ENCODE measurements around the gene GRK3.

DNA sequence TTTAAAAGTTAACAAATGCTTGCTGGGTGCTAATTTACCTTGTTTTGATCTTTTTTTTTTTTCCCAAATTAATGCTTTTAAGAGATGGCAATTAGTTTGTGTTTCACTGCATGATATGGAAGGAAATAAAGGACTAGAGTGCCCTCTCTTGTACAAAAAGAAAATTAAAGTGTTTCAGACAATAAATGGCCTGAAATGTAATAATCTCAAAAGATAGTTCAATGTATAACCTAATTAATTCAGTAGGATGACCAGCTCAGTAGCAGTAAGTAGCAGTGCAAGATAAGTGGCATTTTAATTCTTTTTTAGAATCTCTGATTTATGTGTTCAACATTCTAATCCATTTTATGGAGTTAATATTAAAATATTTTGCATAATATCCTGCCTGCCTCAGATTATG, 137.6 kb downstream of the GRK3 start:
- TF ChIP-seq, protein P1, sequence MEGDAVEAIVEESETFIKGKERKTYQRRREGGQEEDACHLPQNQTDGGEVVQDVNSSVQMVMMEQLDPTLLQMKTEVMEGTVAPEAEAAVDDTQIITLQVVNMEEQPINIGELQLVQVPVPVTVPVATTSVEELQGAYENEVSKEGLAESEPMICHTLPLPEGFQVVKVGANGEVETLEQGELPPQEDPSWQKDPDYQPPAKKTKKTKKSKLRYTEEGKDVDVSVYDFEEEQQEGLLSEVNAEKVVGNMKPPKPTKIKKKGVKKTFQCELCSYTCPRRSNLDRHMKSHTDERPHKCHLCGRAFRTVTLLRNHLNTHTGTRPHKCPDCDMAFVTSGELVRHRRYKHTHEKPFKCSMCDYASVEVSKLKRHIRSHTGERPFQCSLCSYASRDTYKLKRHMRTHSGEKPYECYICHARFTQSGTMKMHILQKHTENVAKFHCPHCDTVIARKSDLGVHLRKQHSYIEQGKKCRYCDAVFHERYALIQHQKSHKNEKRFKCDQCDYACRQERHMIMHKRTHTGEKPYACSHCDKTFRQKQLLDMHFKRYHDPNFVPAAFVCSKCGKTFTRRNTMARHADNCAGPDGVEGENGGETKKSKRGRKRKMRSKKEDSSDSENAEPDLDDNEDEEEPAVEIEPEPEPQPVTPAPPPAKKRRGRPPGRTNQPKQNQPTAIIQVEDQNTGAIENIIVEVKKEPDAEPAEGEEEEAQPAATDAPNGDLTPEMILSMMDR (conservative IDR thresholded peaks at IDR 0.05; ENCODE audit: low read depth, low read length): peak; percentile 62
- TF ChIP-seq POLR2A (IDR thresholded peaks at IDR 0.05; ENCODE audit: low read depth, low read length) (no peak), RAD21 (IDR thresholded peaks at IDR 0.05; ENCODE audit: low read length) (peak; percentile 68), CEBPB (IDR thresholded peaks at IDR 0.05; ENCODE audit: low read depth, low read length) (no peak), MAFK (IDR thresholded peaks at IDR 0.05; ENCODE audit: low read depth, low read length) (no peak), SMC3 (IDR thresholded peaks at IDR 0.05; ENCODE audit: low read depth, low read length) (peak; percentile 64), RCOR1 (IDR thresholded peaks at IDR 0.05; ENCODE audit: insufficient replicate concordance, low read length) (no peak), FOS (IDR thresholded peaks at IDR 0.05; ENCODE audit: low read depth, low read length) (no peak), BHLHE40 (IDR thresholded peaks at IDR 0.05; ENCODE audit: low read depth, low read length) (no peak)
- TF ChIP-seq, protein P2, sequence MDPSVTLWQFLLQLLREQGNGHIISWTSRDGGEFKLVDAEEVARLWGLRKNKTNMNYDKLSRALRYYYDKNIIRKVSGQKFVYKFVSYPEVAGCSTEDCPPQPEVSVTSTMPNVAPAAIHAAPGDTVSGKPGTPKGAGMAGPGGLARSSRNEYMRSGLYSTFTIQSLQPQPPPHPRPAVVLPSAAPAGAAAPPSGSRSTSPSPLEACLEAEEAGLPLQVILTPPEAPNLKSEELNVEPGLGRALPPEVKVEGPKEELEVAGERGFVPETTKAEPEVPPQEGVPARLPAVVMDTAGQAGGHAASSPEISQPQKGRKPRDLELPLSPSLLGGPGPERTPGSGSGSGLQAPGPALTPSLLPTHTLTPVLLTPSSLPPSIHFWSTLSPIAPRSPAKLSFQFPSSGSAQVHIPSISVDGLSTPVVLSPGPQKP (IDR thresholded peaks at IDR 0.05; ENCODE audit: borderline replicate concordance, low read depth, low read length): no peak
- TF ChIP-seq, protein P3, sequence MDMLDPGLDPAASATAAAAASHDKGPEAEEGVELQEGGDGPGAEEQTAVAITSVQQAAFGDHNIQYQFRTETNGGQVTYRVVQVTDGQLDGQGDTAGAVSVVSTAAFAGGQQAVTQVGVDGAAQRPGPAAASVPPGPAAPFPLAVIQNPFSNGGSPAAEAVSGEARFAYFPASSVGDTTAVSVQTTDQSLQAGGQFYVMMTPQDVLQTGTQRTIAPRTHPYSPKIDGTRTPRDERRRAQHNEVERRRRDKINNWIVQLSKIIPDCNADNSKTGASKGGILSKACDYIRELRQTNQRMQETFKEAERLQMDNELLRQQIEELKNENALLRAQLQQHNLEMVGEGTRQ (IDR thresholded peaks at IDR 0.05; ENCODE audit: low read depth, low read length): no peak

All from IMR-90 (cell line).